SU-DHL-6 (cell line): ENCODE data around the gene SCFD2.

Experiments
- EZH2phosphoT487 ChIP-seq: fragments of 200-600 bp; sonication (generic), shearing (Covaris generic); conservative IDR thresholded peaks from 2 replicates; pipeline ENCODE4 v1.6.1; 2018; ENCODE audit warnings: mild to moderate bottlenecking, antibody characterized with exemption, low read length, moderate library complexity, mixed read lengths
- TF ChIP-seq, protein P1 (sequence below): fragments of 200-600 bp; sonication (generic); IDR thresholded peaks from one replicate; pipeline ENCODE4 v1.5.1; 2017; ENCODE audit warnings: antibody characterized with exemption, mild to moderate bottlenecking, low read length, moderate library complexity; ENCODE audit not compliant: insufficient read depth, poor library complexity, severe bottlenecking

DNA sequence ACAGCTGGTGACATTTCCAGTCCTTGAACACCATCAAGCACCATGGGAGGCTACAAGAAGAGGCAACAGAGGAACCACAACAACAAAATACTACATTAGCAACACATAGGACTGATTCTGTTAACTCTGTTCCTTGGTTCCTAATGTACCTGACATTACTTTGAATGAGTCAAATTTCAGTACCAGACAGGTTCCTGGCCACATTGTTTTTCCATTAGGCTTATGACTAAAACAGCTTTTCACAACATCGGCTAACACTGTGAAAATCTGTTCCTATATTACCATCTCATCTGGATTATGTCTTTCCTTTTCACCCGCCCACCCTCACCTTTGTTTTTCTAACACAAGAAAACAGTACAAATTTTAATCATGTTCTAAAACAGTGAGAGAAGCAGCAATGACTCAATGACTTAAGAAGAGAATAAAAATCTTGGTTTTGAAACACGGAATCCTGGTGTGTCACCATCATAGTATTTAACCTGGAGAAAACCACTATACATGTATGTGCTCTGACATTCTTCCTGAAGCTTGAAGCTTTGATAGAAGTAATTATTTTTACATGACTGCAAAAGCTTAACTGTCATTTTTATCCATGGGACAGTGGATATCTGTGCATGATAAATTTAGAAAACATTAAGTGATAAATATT, 143.9 kb downstream of the SCFD2 start:
- TF ChIP-seq, protein P1, sequence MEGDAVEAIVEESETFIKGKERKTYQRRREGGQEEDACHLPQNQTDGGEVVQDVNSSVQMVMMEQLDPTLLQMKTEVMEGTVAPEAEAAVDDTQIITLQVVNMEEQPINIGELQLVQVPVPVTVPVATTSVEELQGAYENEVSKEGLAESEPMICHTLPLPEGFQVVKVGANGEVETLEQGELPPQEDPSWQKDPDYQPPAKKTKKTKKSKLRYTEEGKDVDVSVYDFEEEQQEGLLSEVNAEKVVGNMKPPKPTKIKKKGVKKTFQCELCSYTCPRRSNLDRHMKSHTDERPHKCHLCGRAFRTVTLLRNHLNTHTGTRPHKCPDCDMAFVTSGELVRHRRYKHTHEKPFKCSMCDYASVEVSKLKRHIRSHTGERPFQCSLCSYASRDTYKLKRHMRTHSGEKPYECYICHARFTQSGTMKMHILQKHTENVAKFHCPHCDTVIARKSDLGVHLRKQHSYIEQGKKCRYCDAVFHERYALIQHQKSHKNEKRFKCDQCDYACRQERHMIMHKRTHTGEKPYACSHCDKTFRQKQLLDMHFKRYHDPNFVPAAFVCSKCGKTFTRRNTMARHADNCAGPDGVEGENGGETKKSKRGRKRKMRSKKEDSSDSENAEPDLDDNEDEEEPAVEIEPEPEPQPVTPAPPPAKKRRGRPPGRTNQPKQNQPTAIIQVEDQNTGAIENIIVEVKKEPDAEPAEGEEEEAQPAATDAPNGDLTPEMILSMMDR, result no peak
- no peak for TF ChIP-seq EZH2phosphoT487
